ENCODE measurements around the gene RBM33.

The RBM33 gene

DNA sequence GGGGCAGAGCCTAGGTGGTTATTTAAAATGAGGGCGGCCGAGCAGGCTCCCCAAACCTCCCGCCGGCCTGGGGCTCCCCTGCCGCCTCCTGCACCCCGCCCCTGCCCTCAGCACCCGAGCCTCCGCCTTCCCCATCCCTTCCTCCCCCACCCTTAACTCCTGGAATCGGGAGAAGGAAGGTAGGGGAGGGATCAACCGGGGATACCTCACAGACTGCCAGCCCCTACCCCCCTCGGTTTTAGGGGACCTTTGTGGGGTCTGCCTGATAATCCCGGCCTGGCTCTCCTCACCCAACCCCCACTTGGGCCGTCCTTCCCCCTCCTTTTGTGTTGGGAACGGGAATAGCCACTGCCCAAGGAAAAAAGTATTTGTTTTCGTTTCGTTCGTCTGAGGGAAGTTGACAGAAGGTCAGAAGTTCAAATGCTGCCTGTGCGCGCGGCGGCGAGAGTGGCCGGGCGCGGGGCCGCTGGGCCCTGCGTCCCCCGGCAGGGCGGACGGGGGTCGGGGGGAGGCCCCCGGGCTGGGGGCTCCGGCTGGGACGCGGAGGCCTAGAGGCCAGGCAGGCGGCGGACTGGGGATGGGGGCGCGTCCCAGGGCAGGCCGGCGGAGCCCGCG, 165.0 kb downstream of the RBM33 start:
- no peak for TF ChIP-seq TEAD4 (IDR thresholded peaks at IDR 0.05)
- no peak for TF ChIP-seq CEBPB (IDR thresholded peaks at IDR 0.05)
- no peak for TF ChIP-seq ZBTB7A (IDR thresholded peaks at IDR 0.05; ENCODE audit: low read depth)
- TF ChIP-seq NFIC (IDR thresholded peaks at IDR 0.05): no peak
- no peak for TF ChIP-seq TCF12 (IDR thresholded peaks at IDR 0.05; ENCODE audit: low read depth)
- TF ChIP-seq FOXM1 (IDR thresholded peaks at IDR 0.05; ENCODE audit: borderline replicate concordance, low read depth): no peak
- TF ChIP-seq TAF1 (IDR thresholded peaks at IDR 0.05; ENCODE audit: low read depth): no peak
- no peak for TF ChIP-seq EGR1 (IDR thresholded peaks at IDR 0.05)

- no peak for TF ChIP-seq EP300 (IDR thresholded peaks at IDR 0.05; ENCODE audit: borderline replicate concordance)
- TF ChIP-seq TEAD4 (IDR thresholded peaks at IDR 0.05): no peak
- TF ChIP-seq, protein P1, sequence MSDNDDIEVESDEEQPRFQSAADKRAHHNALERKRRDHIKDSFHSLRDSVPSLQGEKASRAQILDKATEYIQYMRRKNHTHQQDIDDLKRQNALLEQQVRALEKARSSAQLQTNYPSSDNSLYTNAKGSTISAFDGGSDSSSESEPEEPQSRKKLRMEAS (IDR thresholded peaks at IDR 0.05): no peak
- TF ChIP-seq FOXM1 (IDR thresholded peaks at IDR 0.05; ENCODE audit: borderline replicate concordance, low read depth): no peak
- TF ChIP-seq ZBTB7A (IDR thresholded peaks at IDR 0.05; ENCODE audit: low read depth): no peak
- TF ChIP-seq CEBPB (IDR thresholded peaks at IDR 0.05): no peak
- TF ChIP-seq, protein P2, sequence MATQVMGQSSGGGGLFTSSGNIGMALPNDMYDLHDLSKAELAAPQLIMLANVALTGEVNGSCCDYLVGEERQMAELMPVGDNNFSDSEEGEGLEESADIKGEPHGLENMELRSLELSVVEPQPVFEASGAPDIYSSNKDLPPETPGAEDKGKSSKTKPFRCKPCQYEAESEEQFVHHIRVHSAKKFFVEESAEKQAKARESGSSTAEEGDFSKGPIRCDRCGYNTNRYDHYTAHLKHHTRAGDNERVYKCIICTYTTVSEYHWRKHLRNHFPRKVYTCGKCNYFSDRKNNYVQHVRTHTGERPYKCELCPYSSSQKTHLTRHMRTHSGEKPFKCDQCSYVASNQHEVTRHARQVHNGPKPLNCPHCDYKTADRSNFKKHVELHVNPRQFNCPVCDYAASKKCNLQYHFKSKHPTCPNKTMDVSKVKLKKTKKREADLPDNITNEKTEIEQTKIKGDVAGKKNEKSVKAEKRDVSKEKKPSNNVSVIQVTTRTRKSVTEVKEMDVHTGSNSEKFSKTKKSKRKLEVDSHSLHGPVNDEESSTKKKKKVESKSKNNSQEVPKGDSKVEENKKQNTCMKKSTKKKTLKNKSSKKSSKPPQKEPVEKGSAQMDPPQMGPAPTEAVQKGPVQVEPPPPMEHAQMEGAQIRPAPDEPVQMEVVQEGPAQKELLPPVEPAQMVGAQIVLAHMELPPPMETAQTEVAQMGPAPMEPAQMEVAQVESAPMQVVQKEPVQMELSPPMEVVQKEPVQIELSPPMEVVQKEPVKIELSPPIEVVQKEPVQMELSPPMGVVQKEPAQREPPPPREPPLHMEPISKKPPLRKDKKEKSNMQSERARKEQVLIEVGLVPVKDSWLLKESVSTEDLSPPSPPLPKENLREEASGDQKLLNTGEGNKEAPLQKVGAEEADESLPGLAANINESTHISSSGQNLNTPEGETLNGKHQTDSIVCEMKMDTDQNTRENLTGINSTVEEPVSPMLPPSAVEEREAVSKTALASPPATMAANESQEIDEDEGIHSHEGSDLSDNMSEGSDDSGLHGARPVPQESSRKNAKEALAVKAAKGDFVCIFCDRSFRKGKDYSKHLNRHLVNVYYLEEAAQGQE (IDR thresholded peaks at IDR 0.05; ENCODE audit: low read depth): no peak
- TF ChIP-seq TCF12 (IDR thresholded peaks at IDR 0.05; ENCODE audit: low read depth): no peak
- TF ChIP-seq EGR1 (IDR thresholded peaks at IDR 0.05): no peak
- no peak for TF ChIP-seq CREB1 (IDR thresholded peaks at IDR 0.05; ENCODE audit: low read depth)
- TF ChIP-seq NFIC (IDR thresholded peaks at IDR 0.05): no peak
- no peak for TF ChIP-seq TAF1 (IDR thresholded peaks at IDR 0.05; ENCODE audit: low read depth)
- no peak for TF ChIP-seq USF1 (IDR thresholded peaks at IDR 0.05)
- TF ChIP-seq YY1 (IDR thresholded peaks at IDR 0.05; ENCODE audit: low read depth): no peak
- TF ChIP-seq RAD21 (IDR thresholded peaks at IDR 0.05; ENCODE audit: low read depth): no peak
Observed at GRCh38 chr7:155809947-155810769, 165.7 kb downstream of the RBM33 start.

- TF ChIP-seq USF1 (IDR thresholded peaks at IDR 0.05) (no peak), TCF12 (IDR thresholded peaks at IDR 0.05; ENCODE audit: low read depth) (no peak), EP300 (IDR thresholded peaks at IDR 0.05; ENCODE audit: borderline replicate concordance) (no peak), CEBPB (IDR thresholded peaks at IDR 0.05) (no peak), TEAD4 (IDR thresholded peaks at IDR 0.05) (no peak), RAD21 (IDR thresholded peaks at IDR 0.05; ENCODE audit: low read depth) (no peak), ZBTB7A (IDR thresholded peaks at IDR 0.05; ENCODE audit: low read depth) (no peak), NFIC (IDR thresholded peaks at IDR 0.05) (no peak), TAF1 (IDR thresholded peaks at IDR 0.05; ENCODE audit: low read depth) (no peak), CREB1 (IDR thresholded peaks at IDR 0.05; ENCODE audit: low read depth) (no peak), EGR1 (IDR thresholded peaks at IDR 0.05) (no peak), FOXM1 (IDR thresholded peaks at IDR 0.05; ENCODE audit: borderline replicate concordance, low read depth) (no peak), YY1 (IDR thresholded peaks at IDR 0.05; ENCODE audit: low read depth) (no peak)
- TF ChIP-seq, protein P2 (IDR thresholded peaks at IDR 0.05; ENCODE audit: low read depth): no peak
- TF ChIP-seq, protein P1 (IDR thresholded peaks at IDR 0.05): no peak
Observed at GRCh38 chr7:155810770-155811559, 166.5 kb downstream of the RBM33 start.

- TF ChIP-seq TAF1 (IDR thresholded peaks at IDR 0.05; ENCODE audit: low read depth): no peak
- no peak for TF ChIP-seq EP300 (IDR thresholded peaks at IDR 0.05; ENCODE audit: borderline replicate concordance)
- TF ChIP-seq RAD21 (IDR thresholded peaks at IDR 0.05; ENCODE audit: low read depth): no peak
- no peak for TF ChIP-seq CREB1 (IDR thresholded peaks at IDR 0.05; ENCODE audit: low read depth)
- TF ChIP-seq, protein P1 (IDR thresholded peaks at IDR 0.05): no peak
- TF ChIP-seq YY1 (IDR thresholded peaks at IDR 0.05; ENCODE audit: low read depth): no peak
- TF ChIP-seq EGR1 (IDR thresholded peaks at IDR 0.05): no peak
- no peak for TF ChIP-seq NFIC (IDR thresholded peaks at IDR 0.05)
- no peak for TF ChIP-seq TEAD4 (IDR thresholded peaks at IDR 0.05)
- TF ChIP-seq FOXM1 (IDR thresholded peaks at IDR 0.05; ENCODE audit: borderline replicate concordance, low read depth): no peak
- no peak for TF ChIP-seq CEBPB (IDR thresholded peaks at IDR 0.05)
- no peak for TF ChIP-seq USF1 (IDR thresholded peaks at IDR 0.05)
- TF ChIP-seq TCF12 (IDR thresholded peaks at IDR 0.05; ENCODE audit: low read depth): no peak
- TF ChIP-seq, protein P2 (IDR thresholded peaks at IDR 0.05; ENCODE audit: low read depth): no peak
- no peak for TF ChIP-seq ZBTB7A (IDR thresholded peaks at IDR 0.05; ENCODE audit: low read depth)
Observed at GRCh38 chr7:155811560-155811894, 167.1 kb downstream of the RBM33 start.
